Inflammatory macrophage treated with lipopolysaccharide for 1 hour (primary cell): ENCODE data around the gene MYG1.
"Not testable (repeated sequence)": the region's sequence is repeated elsewhere in the genome, so short reads cannot be mapped to it uniquely, and the experiment has no call there.

ENCODE experiments used
- DNase-seq, 2 donors: peaks; one replicate each; pipeline ENCODE4 v3.0.0-alpha.2; 2020 to 2022

MYG1 gene

GRCh38 chr12:53328043-53328435, 28.5 kb downstream of the MYG1 start:
- no peak for DNase-seq

- DNase-seq: no peak
These were observed 31.2 kb downstream of the MYG1 start for GRCh38 chr12:53330671-53331070.

DNA sequence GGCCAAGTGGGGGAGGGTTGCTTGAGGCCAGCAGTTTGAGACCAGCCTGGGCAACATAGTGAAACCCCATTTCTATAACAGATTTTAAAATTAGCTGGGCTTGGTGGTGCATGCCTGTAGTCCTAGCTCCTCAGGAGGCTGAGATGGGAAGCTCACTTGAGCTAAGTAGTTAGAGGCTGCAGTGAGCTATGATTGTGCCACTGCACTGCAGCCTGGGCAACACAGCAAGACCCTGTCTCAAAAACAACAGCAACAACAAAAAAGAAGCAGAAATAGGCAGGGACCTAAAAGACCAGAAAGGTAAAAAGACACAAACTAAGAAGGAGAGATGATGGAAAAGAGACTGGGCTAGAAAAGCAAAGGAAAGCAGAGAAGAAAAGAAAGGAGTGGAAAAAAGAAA, 32.8 kb downstream of the MYG1 start:
- not testable (repeated sequence) for DNase-seq

- DNase-seq: no peak
These were observed 33.2 kb downstream of the MYG1 start for GRCh38 chr12:53332744-53333143.

- DNase-seq: no peak
These were observed 33.8 kb downstream of the MYG1 start for GRCh38 chr12:53333289-53333688.

DNA sequence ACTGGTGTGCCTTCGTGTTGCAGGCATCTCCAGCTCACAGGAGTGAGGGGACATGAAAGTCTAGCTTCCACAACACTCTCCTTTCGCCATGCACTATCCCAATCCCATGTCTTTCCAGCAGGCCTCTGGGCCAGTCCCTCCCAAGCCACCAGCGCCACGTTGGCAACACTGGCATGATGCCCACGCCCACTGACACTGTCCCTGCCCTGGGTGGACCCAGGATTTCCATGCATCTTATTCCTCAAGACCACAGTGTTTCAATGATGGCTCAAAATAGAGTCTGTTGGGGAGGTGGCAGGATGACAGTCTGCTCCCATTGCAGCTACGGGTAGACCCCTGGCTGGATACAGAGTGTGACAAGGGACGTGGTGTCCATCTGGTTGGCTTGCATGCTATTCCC, 34.4 kb downstream of the MYG1 start:
- DNase-seq: no peak

GRCh38 chr12:53334822-53335221, 35.3 kb downstream of the MYG1 start:
- no peak for DNase-seq

- DNase-seq: no peak
These were observed 36.7 kb downstream of the MYG1 start, which contains the start of gene SP7 for GRCh38 chr12:53336181-53336681. SP7 (minus strand) TSS chr12:53336354; CDS start chr12:53335646, 708 bp downstream.

DNA sequence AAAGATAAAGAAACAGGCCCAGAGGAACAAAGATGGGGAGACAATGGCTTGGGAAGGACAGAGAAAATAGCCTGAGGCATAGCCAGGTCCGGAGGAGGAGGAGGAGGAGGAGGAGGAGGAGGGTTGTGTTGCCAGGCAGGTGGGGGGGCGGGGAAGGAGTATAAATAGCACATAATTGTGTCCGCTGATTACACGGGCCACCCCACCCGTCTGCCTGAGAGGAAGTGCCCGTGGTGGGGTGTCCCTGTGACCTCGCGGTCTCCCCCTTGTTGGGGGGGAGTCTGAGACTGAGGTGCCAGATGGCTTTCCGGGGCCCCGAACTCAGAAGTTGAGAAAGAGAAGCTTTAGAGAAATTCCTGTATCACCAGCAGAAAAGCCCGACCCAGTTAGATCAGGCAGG, 38.5 kb downstream of the MYG1 start:
- no peak for DNase-seq

- DNase-seq: no peak
These were observed 39.4 kb downstream of the MYG1 start for GRCh38 chr12:53338916-53339315.

GRCh38 chr12:53340398-53340797, 40.9 kb downstream of the MYG1 start:
- no peak for DNase-seq

GRCh38 chr12:53343449-53343848, 44.0 kb downstream of the MYG1 start:
- DNase-seq: no peak

DNA sequence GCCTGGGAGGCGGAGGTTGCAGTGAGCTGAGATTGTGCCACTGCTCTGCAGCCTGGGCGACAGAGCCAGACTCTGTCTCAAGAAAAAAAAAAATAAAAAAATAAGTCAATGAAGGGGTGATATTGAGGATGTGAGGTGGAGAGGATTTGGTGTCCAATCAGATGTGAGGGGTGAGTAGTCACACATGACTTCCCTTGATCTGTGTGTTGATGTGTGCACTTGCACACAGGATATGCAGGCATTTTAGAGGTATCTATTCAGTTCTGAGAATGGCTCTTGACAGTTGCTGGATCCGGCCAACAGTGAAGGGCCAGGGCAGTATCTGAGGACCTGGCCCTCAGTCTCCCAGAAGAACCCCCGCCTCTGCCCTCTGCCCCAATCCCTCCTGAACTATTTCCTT, 44.5 kb downstream of the MYG1 start:
- DNase-seq: no peak

DNA sequence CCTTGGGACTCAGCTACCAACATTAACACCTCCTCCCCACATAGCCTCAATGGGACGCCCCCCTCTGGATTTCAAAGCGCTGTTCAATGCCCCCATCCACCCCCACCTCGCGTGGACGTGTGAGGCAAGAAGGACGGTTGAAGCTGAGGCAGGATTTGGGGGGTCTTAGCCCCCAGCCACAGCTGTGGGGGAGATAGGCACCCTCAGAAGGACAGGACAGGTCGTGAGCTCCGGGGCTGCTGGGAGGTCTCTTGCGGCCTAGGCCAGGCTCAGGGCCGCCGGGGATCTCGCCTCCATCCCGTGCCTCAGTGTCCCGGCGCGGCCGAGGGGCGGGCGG, 45.0 kb downstream of the MYG1 start:
- DNase-seq: no peak

DNA sequence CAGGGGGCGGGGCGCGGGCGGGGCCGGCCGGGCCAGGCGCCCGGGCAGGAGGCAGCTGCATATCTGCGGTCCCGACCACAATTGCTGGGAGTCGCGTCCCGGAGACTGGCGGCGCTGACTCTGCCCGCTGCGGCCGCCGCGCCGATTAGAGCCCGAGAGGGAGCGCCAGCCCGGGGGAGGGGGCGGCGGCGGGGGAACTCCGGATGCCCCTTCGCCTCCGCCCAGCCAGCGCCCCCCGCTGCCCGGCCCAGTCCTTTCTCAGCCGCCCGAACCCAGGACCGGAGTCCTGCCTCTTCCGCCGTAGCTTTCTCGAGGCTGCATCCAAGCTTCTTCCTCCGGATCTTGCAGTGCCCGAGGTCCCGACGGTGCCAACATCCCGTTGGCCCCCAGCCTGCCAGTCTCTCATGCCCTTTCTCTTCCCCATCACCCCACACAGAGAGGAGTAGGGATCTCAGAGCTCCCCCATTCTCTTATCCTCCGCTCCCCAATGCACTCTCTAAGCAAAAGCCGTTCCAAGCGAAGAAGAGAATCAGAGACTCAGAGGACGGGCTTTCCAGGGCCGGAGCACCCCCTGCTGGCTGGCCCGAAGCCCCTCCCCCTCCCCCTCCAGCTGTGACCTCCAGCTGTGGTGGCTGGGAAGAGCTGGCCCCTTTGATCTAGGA, 45.5 kb downstream of the MYG1 start:
- DNase-seq: peak; percentile 38 to 66

GRCh38 chr12:53345486-53346188, 46.1 kb downstream of the MYG1 start:
- DNase-seq: no peak

GRCh38 chr12:53346491-53346890, 47.0 kb downstream of the MYG1 start:
- DNase-seq: peak; percentile 55 to 63

DNA sequence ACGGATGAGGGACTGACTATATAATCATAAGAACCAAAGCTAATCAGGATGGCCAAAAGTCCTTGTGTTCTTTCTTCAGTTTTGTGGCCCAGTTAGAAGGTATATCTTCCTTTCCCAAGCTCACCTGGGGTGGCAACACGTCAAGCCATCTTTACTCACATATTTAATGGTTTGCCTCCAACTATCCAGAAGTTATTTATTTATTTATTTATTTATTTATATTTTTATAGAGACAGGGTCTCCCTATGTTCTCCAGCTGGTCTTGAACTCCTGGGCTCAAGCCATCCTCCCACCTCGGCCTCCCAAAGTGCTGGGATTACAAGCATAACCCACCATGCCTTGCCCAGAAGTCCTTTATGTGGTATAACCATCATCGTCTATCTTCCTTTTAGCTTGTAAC, 48.4 kb downstream of the MYG1 start:
- DNase-seq: no peak

GRCh38 chr12:53352331-53353256, 53.1 kb downstream of the MYG1 start:
- peak; percentile 68 to 95 for DNase-seq

GRCh38 chr12:53353257-53353655, 53.8 kb downstream of the MYG1 start:
- DNase-seq: no peak

- DNase-seq: no peak
These were observed 55.6 kb downstream of the MYG1 start for GRCh38 chr12:53355121-53355520.
